RWPE2 (cell line): ENCODE results near the gene RFX2.

Experiments used
- ATAC-seq: fragments of 200-7000 bp; cut with Tn5 transposase; 3 replicates; pipeline ENCODE4 v1.9.1; 2021; ENCODE audit warnings: low read depth
- DNase-seq: peaks from one replicate; pipeline ENCODE4 v3.0.0-alpha.2; 2020; ENCODE audit warnings: low spot score
- H3K27ac ChIP-seq: fragments of 450-650 bp; 2 replicates; pipeline ENCODE4 v1.5.1; 2017; ENCODE audit warnings: mild to moderate bottlenecking; ENCODE audit not compliant: poor library complexity, severe bottlenecking
- H3K27me3 ChIP-seq: fragments of 250-450 bp; sonication (Bioruptor Pico); 2 replicates; pipeline ENCODE4 v1.5.1; 2021; ENCODE audit warnings: mild to moderate bottlenecking, moderate library complexity; ENCODE audit not compliant: insufficient read depth, poor library complexity, severe bottlenecking
- H3K36me3 ChIP-seq: fragments of 250-450 bp; sonication (Bioruptor Pico); 2 replicates; pipeline ENCODE4 v1.5.1; 2020; ENCODE audit warnings: low read depth, mild to moderate bottlenecking, moderate library complexity
- H3K4me1 ChIP-seq: fragments of 250-450 bp; sonication (Bioruptor Pico); 2 replicates; pipeline ENCODE4 v1.5.1; 2021; ENCODE audit warnings: mild to moderate bottlenecking, moderate library complexity; ENCODE audit not compliant: insufficient read depth, poor library complexity, severe bottlenecking
- H3K4me3 ChIP-seq: fragments of 250-450 bp; sonication (Bioruptor Pico); 2 replicates; pipeline ENCODE4 v1.5.1; 2021; ENCODE audit warnings: mild to moderate bottlenecking, moderate library complexity; ENCODE audit not compliant: severe bottlenecking
- H3K9me3 ChIP-seq: fragments of 250-450 bp; sonication (Bioruptor Pico); 2 replicates; pipeline ENCODE4 v1.5.1; 2021; ENCODE audit warnings: mild to moderate bottlenecking, moderate library complexity; ENCODE audit not compliant: severe bottlenecking
- CTCF ChIP-seq: fragments of 450-650 bp; IDR thresholded peaks from one replicate; pipeline ENCODE4 v1.5.1; 2017; ENCODE audit warnings: mild to moderate bottlenecking, moderate library complexity; ENCODE audit not compliant: poor library complexity, severe bottlenecking

Gene RFX2

GRCh38 chr19:6095760-6096159, 14.5 kb downstream of the RFX2 start:
- TF ChIP-seq CTCF = no peak
- no peaks in the 10 kb centered on the region for H3K27me3 ChIP-seq
- H3K27ac ChIP-seq = no peak overlapping the region
- DNase-seq = no peak
- no peak overlapping the region for H3K4me3 ChIP-seq
- no peak for ATAC-seq
- no peaks in the 10 kb centered on the region; the same call in 1 of the 2 replicates for H3K36me3 ChIP-seq
- peaks cover 29% of the 10 kb centered on the region for H3K4me1 ChIP-seq
- no peaks in the 10 kb centered on the region for H3K9me3 ChIP-seq

- ATAC-seq (peak; percentile 97), DNase-seq (peak; percentile 93)
- H3K9me3 ChIP-seq = no peaks in the 10 kb centered on the region
- no peaks in the 10 kb centered on the region for H3K27me3 ChIP-seq
- no peaks in the 10 kb centered on the region for H3K36me3 ChIP-seq
- H3K4me3 ChIP-seq = peak overlapping the region; percentile 3
- H3K27ac ChIP-seq = peak overlapping the region; percentile 88
- TF ChIP-seq CTCF = no peak
- peaks cover 39% of the 10 kb centered on the region for H3K4me1 ChIP-seq
Observed at GRCh38 chr19:6092329-6093286, 17.7 kb downstream of the RFX2 start.

- Histone ChIP-seq H3K4me3 (peak overlapping the region; percentile 3), H3K36me3 (no peaks in the 10 kb centered on the region), H3K27ac (peak overlapping the region; percentile 88), H3K4me1 (peaks cover 46% of the 10 kb centered on the region), H3K27me3 (no peaks in the 10 kb centered on the region), H3K9me3 (no peaks in the 10 kb centered on the region)
- ATAC-seq (peak; percentile 18), DNase-seq (no peak)
- no peak for TF ChIP-seq CTCF
Observed at GRCh38 chr19:6091771-6092291, 18.5 kb downstream of the RFX2 start.

GRCh38 chr19:6090634-6091033, 19.7 kb downstream of the RFX2 start:
- TF ChIP-seq CTCF = no peak
- peak overlapping the region; percentile 88 for H3K27ac ChIP-seq
- H3K4me1 ChIP-seq = peaks cover 52% of the 10 kb centered on the region
- H3K9me3 ChIP-seq = no peaks in the 10 kb centered on the region
- ATAC-seq (no peak), DNase-seq (no peak)
- H3K36me3 ChIP-seq = no peaks in the 10 kb centered on the region
- H3K27me3 ChIP-seq = no peaks in the 10 kb centered on the region
- no peak overlapping the region for H3K4me3 ChIP-seq
